ENCODE results near the gene PBXIP1.

The PBXIP1 gene

GRCh38 chr1:154961207-154962155 is 5.6 kb upstream of the PBXIP1 start, which contains the start of gene PYGO2:
PYGO2 (minus strand) TSS chr1:154961782; CDS start chr1:154961576, 206 bp downstream.
- TF ChIP-seq ZFP30 (CRISPR knock-in tag; IDR thresholded peaks at IDR 0.05): no peak
- TF ChIP-seq BACH2 (CRISPR knock-in tag; IDR thresholded peaks at IDR 0.05; ENCODE audit: borderline replicate concordance): no peak
- TF ChIP-seq ESRRG (CRISPR knock-in tag; IDR thresholded peaks at IDR 0.05): no peak
- no peak for TF ChIP-seq CREB5 (CRISPR knock-in tag; IDR thresholded peaks at IDR 0.05; ENCODE audit: low read depth)
- TF ChIP-seq GLIS3 (CRISPR knock-in tag; IDR thresholded peaks at IDR 0.05): peak; percentile 14
- no peak for TF ChIP-seq PPARA (CRISPR knock-in tag; IDR thresholded peaks at IDR 0.05; ENCODE audit: borderline replicate concordance)
- no peak for TF ChIP-seq TCF4 (CRISPR knock-in tag; IDR thresholded peaks at IDR 0.05; ENCODE audit: borderline replicate concordance)
- TF ChIP-seq POU6F1 (CRISPR knock-in tag; IDR thresholded peaks at IDR 0.05; ENCODE audit: borderline replicate concordance, low read depth): 0 out of 2 replicates have a peak, but pooled peaks have one; percentile 7
- TF ChIP-seq ARNTL (CRISPR knock-in tag; IDR thresholded peaks at IDR 0.05; ENCODE audit: borderline replicate concordance, low read depth): no peak
- TF ChIP-seq ZNF70 (CRISPR knock-in tag; IDR thresholded peaks at IDR 0.05): 0 out of 2 replicates have a peak, but pooled peaks have one; percentile 25
- TF ChIP-seq ISL1 (CRISPR knock-in tag; IDR thresholded peaks at IDR 0.05): no peak
- TF ChIP-seq ZNF8 (CRISPR knock-in tag; IDR thresholded peaks at IDR 0.05): no peak
- TF ChIP-seq OSR1 (CRISPR knock-in tag; IDR thresholded peaks at IDR 0.05): 0 out of 2 replicates have a peak, but pooled peaks have one; percentile 20
- no peak for TF ChIP-seq RARB (CRISPR knock-in tag; IDR thresholded peaks at IDR 0.05)
- TF ChIP-seq ZC3H10 (CRISPR knock-in tag; IDR thresholded peaks at IDR 0.05): peak; percentile 76
- TF ChIP-seq TSHZ2 (CRISPR knock-in tag; IDR thresholded peaks at IDR 0.05): no peak
- no peak; the same call in 1 of the 2 replicates for TF ChIP-seq TOX (CRISPR knock-in tag; IDR thresholded peaks at IDR 0.05; ENCODE audit: borderline replicate concordance)
- TF ChIP-seq CSRNP3 (CRISPR knock-in tag; IDR thresholded peaks at IDR 0.05): no peak
- peak; percentile 87; the same call in 1 of the 2 replicates for TF ChIP-seq PATZ1 (CRISPR knock-in tag; IDR thresholded peaks at IDR 0.05; ENCODE audit: borderline replicate concordance)
- no peak for TF ChIP-seq CSDC2 (CRISPR knock-in tag; IDR thresholded peaks at IDR 0.05)
- TF ChIP-seq ZFP3 (CRISPR knock-in tag; IDR thresholded peaks at IDR 0.05): no peak
- TF ChIP-seq SNAI2 (CRISPR knock-in tag; IDR thresholded peaks at IDR 0.05): no peak
- no peak for TF ChIP-seq ZNF565 (CRISPR knock-in tag; conservative IDR thresholded peaks at IDR 0.05; ENCODE audit: low read depth)
- peak; percentile 88 for ATAC-seq

Data from SK-N-SH treated with all-trans-retinoic acid at 6 μM for 48 hours (cell line).